ENCODE results near the gene FEM1B. TPM values are rescaled to one million over a fixed set of nuclear protein-coding genes. Genes with fewer than 3 reads are reported as not detected.

FEM1B gene
- total and polyA plus RNA-seq, 2 donors (not counting 3 experiments of a cell fraction or from before 2014, with no cell fraction given), result 11.1 to 33.2 TPM

- Histone ChIP-seq H3K4me3 (replicated peaks in 1 of 3; ENCODE audit: insufficient read depth in 1 of 3, low read depth in 1 of 3, low read length in 3 of 3) (no peak overlapping the region), H3K27me3 (ENCODE audit: control insufficient read depth in 2 of 2, insufficient read depth in 2 of 2, low read length in 2 of 2) (no peaks in the 10 kb centered on the region), H2AFZ (ENCODE audit: low read depth, low read length) (no peak overlapping the region), H3K9ac (replicated peaks; ENCODE audit: extremely low read depth, insufficient read depth, low read length) (no peak overlapping the region), H4K20me1 (replicated peaks; ENCODE audit: control insufficient read depth, extremely low read depth, insufficient read depth, low read length) (no peaks in the 10 kb centered on the region), H3K9me3 (replicated peaks; ENCODE audit: control insufficient read depth, insufficient read depth, low read length) (no peaks in the 10 kb centered on the region), H3K9me1 (replicated peaks; ENCODE audit: control insufficient read depth, extremely low read depth, insufficient read depth, low read length) (no peaks in the 10 kb centered on the region), H3K79me2 (ENCODE audit: control insufficient read depth, insufficient read depth, low read length) (no peaks in the 10 kb centered on the region), H3K4me1 (ENCODE audit: control insufficient read depth, extremely low read depth, insufficient read depth, low read length) (peaks cover 12% of the 10 kb centered on the region), H3K27ac (ENCODE audit: insufficient read depth, low read depth, low read length) (no peak overlapping the region), H3K36me3 (ENCODE audit: control insufficient read depth in 2 of 2, extremely low read depth in 1 of 2, insufficient read depth in 2 of 2, low read length in 2 of 2) (no peaks in the 10 kb centered on the region), H3K4me2 (ENCODE audit: insufficient read depth, low read length) (no peak overlapping the region)
- intact Hi-C loops (cut with micrococcal nuclease), result loop anchor here (1.0 kb wide), 1 partner anchor 10 kb away; no protein-coding TSS in a partner anchor
- no peak for TF ChIP-seq JUN (IDR thresholded peaks at IDR 0.05; ENCODE audit: borderline replicate concordance, insufficient read depth, insufficient read length, low read depth)
- no peak for TF ChIP-seq CTCF (IDR thresholded peaks at IDR 0.05; ENCODE audit: extremely low read depth in 1 of 2, insufficient read depth in 1 of 2, low read depth in 1 of 2, low read length in 2 of 2)
- no peak for TF ChIP-seq POLR2AphosphoS5 (IDR thresholded peaks at IDR 0.05; ENCODE audit: insufficient read depth, low read depth, low read length)
- no peak for TF ChIP-seq EZH2 (IDR thresholded peaks at IDR 0.05; ENCODE audit: borderline replicate concordance, low read depth, low read length, severe bottlenecking)
- POLR2A ChIA-PET, result no interaction called here
- DNase-seq (ENCODE audit: low read depth, low spot score) (no peak), FAIRE-seq (no peak)
- CTCF ChIA-PET, result interaction anchor here (0.8 to 1.8 kb wide), 4 partner anchors 20 to 35 kb away, joined by 3 to 7 read pairs (median 4); no protein-coding TSS in a partner anchor
- BruUV-seq (replicated peaks), result no TSS peak
- dilution Hi-C loops (cut with MboI; ENCODE audit: extremely low pct_ligation_motif_present, low sequenced_read_pairs), result no loop called here
Measured at GRCh38 chr15:68341760-68342725, 64.5 kb downstream of the FEM1B start.
